ENCODE results near the gene CACNB1.
"Not testable (repeated sequence)": the region's sequence is repeated elsewhere in the genome, so short reads cannot be mapped to it uniquely, and the experiment has no call there.

The CACNB1 gene

DNA sequence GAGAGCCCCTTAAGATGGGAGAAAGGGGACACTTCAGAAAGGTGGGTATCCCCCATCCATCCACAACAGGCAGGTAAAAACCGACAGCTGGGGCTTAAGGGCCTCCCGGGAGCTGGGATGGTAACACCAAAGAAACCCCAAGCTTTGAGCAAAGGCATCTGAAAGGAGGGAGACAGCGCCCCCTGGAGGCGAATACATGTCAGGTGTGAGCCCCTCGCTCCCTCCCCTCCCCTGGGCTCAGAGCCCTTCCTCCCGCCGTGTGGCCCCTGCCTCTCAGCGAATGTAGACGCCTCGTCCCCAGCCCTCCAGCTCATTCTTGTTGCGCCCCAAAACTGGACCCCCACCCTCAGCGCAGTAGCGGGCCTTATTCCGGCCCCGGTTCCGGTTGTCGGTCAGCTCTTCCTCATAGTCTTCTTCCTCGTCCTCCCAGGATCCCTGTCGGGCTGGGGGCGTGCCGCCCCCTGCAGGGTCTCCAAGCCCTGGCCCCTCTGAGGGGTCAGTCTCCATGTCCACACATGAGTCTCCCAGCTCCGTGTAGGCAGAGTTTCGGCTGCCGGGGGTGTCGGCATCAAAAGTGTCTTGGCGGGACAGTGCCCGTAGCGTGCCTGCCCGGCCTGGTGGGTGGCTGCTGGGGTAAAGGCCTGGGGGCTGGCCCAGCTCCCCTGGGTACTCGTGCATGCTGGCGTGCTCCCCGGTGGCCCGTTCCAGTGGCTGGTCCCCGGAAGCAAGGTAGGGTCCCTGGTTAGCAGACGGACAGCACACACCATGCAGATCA lies 22.4 kb downstream of the CACNB1 start:
- peak; percentile 64 for DNase-seq

DNA sequence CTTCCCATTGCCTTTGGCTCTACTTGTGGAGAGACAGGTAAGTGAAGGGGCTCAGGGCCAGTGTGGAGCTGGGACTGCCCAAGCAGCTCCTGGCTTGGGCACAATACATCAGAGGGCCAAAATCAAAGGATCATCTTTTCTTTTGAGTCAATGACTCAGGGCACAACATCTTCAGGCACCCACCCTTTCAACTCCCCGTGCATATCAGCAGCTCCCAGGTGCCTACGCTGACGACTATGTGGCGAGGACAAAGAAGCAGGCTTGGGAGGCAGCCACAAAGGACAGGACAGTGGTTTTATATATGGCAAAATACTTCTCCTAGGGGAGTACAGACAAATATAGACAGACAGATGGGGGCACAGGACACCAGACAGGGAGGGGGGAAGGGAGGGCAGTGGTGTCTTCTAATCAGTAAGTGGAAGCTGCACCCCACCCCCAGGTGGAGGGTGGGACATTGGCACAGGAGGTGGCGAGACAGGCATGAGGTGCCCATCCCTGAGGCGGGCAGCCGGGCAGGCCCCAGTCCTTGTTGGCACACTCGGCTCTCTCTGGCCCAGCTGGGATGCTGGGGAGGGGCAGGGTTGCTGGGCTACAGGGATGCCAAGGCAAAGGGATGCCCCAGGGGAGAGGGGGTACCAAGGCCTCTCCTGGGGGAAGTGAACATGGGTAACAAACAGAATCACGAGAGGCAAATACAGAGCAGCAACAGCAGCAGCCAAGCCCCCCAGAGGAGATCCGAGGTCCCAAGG lies 23.8 kb downstream of the CACNB1 start:
- DNase-seq: no peak

DNA sequence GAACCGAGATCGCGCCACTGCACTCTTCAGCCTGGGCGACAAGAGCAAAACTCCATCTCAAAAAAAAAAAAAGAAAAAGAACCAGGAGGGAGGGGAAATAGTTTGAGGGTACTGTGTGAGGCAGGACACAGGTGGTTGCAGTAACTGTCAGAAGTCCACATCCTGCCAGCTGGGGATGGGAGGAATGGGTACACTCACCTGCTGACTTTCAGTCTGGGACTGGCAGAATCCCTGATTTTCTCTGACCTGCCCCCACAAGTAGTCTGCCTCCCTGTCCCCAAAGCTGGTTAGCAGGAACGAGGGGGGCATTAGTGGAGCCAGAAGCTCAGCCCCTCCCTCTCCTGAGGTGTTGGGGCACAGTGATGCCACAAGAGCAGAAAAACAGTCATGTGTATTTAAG lies 24.4 kb downstream of the CACNB1 start:
- DNase-seq: no peak

DNA sequence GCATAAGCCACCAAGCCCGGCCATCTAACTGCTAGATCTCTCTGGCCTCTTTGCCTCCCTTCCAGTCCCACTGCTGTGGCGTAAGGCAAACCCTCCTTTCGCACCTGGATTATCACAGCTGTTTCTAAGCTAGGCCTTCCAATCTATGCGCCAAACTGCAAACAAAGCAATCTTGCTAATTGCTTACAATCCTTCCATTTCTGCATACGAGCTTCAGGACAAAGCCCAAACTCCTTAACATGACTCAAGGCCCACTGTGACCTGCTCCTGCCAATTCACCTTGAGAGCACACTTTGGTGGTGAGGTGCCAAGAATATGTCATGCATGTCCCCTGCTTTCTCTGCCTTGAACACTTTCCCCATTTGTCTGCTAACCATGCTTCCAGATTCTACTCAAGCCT lies 25.5 kb downstream of the CACNB1 start:
- DNase-seq: no peak

DNA sequence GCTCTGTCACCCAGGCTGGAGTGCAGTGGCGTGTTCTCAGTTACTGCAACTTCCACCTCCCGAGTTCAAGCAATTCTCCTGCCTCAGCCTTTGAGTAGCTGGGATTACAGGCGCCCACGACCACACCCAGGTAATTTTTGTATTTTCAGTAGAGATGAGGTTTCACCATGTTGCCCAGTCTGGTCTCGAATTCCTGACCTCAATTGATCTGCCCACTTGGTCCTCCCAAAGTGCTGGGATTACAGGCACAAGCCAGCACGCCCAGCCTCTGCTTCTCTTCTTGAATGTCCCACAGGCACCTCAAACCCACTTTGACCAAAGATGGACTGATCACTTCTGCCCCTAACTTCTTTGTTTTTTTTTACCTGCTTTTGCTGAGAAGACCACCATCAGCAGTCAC lies 26.9 kb downstream of the CACNB1 start:
- no peak for DNase-seq

DNA sequence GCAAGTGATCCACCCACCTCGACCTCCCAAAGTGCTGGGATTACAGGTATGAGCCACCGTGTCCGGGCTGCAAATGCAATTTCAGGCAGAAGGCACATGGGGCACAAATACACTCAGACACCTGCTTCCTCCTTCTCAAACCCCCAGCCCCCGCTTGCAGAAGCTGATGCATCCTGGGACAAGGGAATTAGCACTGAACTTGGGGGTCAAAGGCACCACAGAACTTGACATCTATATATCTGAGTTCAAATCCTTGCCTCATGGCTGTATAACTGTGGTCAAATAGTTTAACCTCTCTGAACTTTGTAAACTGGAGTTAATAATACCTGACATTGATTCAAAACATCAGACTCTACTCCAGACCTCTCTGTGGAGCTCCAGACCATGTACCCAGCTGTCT lies 27.4 kb downstream of the CACNB1 start:
- DNase-seq: no peak

DNA sequence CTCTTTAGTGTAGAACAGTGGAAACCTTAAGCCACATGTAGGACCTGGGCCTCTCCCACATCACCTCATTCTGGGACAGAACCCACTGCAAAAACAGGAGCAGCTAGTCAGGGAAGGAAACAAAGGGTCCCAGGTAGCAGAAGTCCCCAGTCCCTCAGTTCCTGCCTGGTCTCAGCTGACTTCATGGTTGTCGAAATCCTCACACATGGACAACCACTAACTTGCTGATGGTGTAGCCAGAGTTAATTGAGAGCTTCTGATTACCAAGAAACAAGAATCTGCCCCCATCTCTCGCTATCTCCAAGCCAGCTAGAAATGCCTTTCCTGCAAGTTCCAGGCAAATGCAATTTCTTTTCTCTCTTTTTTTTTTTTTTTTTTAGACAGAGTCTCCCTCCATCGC lies 28.0 kb downstream of the CACNB1 start:
- DNase-seq: no peak

DNA sequence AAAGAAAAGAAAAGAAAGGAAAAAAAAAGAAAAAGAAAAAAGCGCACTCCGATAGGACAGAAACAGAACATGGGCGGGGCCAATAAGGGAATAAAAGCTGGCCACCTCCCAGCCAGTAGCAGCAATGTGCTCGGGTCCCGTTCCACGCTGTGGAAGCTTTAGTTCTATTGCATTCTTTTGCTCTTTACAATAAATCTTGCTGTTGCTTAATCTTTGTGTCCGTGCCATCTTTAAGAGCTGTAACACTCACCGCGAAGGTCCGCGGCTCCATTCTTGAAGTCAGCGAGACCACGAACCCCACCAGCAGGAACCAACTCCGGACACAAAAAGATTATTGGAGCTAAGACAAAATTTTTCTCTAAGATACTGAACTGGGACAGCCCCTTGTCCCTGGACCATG lies 28.4 kb downstream of the CACNB1 start:
- no peak for DNase-seq

DNA sequence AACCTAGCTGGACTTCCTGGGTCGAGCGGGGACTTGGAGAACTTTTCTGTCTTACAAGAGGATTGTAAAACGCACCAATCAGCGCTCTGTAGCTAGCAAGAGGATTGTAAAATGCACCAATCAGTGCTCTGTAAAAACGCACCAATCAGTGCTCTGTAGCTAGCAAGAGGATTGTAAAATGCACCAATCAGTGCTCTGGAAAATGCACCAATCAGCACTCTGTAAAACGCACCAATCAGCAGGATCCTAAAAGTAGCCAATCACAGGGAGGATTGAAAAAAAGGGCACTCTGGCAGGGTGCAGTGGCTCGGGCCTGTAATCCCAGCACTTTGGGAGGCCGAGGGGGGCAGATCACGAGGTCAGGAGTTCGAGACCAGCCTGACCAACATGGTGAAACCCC lies 29.0 kb downstream of the CACNB1 start:
- DNase-seq: not testable (repeated sequence)

DNA sequence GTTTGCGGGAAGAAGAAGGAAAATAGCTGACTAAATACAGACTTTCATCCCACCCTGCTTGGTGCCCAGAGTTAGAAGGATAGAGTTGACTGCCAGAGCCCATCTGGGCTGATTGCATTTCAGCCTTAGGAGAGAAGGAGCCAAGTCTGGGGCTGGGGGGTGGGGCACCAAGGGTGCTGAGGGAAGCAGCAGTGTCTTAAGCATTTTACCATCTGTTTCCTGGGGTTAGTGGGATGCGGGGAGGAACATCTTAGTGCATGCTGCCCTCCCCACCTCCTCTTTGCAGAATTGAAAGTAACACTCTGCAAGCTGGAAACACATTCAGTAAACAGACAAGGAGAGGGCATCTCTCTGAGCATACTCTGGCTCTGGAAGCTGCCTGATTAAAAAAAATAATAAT lies 30.0 kb downstream of the CACNB1 start:
- DNase-seq: no peak

DNA sequence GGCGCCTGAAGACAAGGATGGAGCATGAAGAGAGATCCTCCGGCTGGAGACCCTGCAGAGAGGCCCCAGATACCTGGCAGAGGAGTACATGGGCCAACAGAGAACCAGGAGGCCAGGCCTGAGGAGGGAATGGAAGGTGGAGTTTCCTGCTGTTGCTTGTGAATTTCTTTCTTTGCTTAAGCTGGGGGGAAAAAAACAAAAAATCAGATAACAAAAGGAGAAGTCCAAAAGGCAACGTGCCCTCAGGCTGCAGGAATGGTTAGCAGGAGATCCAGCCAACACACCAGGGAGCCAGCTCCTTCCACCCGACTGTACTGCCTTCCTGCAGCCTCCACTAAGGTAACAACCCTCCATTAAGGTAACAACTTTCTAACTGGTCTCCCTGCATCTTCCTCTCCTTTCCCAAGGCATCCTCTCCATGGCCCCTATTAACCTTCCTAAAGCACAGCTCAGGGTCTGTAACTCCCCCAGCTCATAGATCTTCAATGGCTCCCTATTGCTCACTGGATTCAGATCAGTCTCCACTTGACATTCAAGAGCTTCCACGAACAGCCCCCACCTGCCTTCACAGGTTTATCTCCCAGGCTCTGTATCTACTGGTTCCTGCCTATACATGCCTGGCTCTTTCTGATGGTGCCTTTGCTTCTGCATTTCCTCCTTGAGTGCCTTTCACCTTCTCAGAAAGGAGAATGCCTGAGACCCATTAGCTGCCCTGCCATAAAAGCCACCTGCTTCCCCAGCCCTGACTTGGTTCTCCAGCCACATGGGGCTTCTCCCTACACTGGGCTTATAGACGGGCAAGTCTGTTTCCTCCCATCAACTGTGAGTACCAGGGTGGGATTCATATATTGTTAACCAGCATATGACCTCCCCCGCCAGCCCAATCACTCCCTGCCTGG lies 30.8 kb downstream of the CACNB1 start:
- no peak for DNase-seq

DNA sequence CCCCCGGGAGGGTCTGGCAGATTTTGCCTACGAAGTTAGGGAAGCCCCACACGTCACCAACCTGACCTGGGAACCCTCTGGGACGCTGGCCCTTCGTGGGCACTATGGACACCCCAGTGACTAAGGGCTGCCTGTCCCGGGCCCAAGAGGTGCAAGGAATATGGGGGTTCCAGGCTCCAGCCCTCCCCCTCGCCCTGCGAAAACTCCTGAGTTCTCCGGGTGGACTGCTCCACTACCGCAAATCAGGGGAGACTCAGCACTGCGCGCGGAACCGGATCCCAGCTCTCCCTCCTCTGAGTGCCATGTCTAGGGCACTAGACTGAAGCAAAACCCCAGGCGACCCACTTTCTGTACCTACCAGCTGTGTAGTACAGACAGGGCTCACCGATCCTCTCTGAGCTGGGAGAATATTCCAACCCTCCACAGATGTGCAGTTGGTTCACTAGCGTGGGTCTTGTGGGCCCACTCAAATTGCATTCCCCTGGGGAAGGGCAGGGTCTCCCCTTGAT lies 31.6 kb downstream of the CACNB1 start, which contains the start of gene ARL5C:
ARL5C (minus strand) TSS at position 321 of the 509 bp plus-strand sequence. CDS start 401 bp downstream, outside the sequence.
- DNase-seq: no peak

DNA sequence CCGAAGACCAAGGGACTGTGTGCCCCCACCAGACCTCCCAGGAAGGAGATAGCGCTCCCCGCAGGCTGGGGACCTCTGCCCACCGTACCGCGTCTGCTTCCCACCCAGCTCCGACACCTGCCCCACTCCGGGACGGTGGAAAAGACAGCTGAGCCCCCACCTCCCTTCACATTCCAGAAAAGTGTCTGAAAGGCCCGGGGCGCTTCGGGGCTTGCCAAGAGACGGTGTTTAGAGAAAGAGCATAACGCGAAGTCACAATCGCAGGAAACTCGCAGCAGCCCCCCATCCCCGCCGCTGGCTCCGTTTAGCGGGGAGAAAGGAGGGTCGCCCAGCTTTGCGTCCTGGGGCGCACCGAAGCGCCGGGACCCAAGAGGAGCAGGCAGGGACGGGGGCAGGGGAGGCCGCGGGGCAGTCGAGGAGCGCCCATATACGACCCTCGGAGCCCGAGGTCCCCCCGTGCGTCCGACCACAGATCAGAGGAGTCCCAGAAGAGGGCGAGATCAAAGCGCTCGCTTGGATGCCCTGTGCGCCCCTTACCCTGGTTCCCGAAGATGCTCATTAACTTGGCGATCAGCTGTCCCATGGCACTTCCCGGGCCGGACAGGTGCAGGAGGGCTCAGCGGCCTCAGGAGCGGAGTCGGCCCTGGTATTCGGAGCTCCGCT lies 32.2 kb downstream of the CACNB1 start:
- DNase-seq: no peak

DNA sequence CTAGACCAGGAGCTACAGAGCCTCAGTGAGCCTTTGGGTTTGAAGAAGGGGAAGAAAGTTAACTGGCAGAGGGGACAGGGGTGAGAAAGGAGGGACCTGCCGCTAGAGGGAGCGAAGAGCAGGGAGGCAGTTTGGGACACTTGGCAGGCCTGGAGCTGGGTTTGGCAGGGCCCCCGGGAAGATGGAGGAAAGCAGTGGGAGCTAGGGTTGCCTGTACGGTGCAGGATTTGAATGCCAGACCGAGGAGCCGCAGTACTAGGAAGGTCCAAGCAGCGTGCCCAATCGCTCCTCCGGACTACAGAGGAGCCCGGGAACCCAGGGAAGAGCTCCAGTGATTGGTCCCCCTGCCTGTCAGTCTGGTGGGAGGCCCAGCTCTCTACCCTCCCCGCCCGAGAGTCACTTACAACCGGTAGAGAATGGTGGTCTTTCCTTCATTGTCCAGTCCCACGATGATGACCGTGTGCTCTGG lies 32.8 kb downstream of the CACNB1 start:
- DNase-seq: peak; percentile 92

DNA sequence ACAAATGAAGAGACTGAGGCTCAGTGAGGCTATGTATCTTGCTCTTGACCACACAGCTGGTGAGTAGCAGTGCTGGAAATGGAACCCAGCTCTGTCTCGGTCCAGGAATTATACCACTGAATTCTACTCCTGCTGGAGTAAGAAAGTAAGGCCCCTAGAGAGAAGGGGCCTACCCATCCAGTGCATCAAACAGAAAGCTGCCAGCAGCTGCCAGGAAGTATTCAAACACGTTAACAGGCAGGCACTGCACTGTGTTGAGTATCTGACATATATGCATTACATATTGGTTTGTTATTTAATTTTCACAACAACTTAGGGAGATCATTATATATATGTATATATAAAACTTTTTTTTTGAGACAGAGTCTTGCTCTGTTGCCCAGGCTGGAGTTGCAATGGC lies 35.5 kb downstream of the CACNB1 start:
- no peak for DNase-seq

DNA sequence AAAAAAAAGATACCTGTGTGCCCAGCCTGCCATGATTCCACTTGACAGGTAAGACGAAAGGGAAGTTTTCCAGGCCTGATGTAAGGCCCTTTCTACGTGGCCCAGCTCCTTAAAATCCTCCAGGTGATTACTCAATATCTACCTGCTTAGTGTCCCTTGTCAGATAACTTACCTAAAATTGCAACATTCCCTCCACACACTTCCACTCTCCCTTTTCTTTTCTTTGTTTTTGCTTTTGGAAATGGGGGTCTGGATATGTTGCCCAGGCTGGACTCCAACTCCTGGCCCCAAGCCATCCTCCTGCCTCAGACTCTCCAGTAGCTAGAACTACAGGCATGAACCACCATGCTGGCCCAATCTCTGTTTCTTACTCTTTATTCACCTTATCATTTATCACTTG lies 38.8 kb downstream of the CACNB1 start:
- no peak for DNase-seq

DNA sequence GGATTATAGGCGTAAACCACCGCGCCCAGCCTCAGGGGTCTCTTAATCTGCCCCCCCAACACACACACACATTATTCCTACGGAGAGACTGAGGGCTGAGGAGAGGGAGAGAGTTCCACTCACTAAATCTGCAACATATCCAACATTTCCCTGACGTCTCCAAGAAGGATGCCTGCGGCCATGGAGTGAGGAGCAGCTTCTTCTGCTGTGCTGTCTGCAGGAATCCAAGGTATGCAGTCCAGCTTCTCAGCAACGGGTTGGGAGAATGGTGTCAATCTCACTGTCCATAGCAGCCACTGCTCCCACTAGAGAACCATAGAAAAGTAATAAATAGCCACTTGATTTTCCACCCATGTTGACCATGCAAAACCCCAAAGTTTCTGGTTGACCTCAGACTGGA lies 41.0 kb downstream of the CACNB1 start:
- DNase-seq: peak; percentile 46

DNA sequence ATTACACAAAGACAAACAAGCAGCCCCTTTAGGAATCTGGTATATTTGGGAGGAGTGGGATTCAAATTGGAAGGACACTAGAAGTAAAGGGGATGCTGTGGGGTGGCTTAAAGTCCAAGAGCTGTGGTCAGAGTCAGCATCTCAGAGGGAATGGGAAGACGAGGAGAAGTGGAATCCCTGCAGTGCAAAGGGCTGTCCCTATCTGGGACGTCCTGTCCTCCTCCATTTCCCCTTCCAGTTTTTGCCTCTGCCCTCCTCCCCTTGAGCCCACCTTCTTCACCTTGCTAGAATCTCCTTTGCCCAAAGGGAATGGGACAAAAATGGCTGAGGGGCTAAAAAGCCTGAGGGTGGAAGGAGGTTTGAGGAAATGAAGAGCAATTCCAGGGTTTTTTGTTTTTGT lies 41.8 kb downstream of the CACNB1 start:
- DNase-seq: no peak

DNA sequence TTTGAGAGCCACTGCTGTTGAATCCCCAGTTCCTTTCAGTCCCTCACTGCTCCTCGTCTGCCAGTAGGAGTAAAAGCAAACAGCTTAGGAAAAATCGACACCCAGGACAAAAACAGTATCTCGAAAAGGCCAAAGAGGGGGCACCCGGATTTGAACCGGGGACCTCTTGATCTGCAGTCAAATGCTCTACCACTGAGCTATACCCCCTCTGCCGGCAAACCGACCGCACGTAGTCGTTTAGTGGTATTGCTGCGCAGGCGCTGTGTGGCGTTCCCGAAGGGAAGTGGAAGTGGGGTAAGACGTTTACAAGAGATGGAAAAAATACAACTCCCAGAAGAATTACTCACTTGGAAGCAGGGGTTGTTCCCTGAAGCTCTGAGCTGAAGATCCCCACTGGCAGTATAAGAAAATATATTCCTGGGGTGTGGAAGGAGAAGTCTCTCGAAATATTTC lies 43.8 kb downstream of the CACNB1 start:
- peak; percentile 90 for DNase-seq

DNA sequence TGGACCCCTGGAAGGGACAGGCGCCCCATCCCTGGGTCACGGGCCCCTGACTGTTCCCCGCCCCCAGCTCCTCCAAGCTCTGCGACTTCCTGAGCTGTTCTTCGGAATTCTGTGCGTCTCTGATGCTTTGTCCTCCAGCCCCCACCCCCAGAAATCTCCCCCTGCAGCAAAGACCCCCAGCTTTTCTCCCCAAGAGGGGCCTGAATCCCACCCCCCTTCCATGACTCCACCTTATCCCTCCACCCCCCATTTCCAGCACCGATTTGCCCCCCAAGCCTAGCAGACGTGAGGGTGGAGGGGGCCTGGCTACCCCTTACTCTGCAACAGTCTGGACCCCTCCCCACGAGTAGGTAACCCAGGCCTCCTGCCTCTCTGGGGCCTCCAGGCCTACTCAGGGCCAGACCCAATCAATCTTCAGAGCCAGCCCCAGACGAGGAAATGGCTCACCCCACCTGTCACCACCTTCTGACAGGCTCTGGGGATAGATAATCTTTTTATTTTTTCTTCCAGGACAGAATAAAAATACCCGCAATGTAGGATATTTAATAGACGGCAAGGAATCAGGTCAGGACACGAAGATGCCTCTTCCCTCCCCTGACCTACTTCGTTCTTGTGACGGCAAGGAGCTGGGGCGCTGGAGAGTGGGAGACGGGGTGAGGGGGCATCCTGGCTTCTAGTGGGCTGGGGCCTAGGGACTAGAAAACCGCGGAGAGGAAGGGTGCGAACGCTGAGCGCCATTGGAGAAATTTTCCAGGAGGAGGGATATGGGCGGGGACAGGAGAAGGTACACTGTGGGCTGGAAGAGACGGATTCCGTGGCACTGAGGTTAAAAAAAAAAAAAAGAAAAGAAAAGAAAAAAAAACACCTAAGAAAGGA lies 45.3 kb downstream of the CACNB1 start:
- DNase-seq: no peak
